IMR-90 (cell line): ENCODE measurements around the gene TENT5D.

Source experiments
- BHLHE40 ChIP-seq: fragments of 150-350 bp; IDR thresholded peaks from 2 replicates; pipeline ENCODE4 v1.6.1; 2016; ENCODE audit warnings: mild to moderate bottlenecking, low read depth, low read length
- CEBPB ChIP-seq: IDR thresholded peaks from 2 replicates; pipeline ENCODE4 v1.6.1; 2012; ENCODE audit warnings: low read depth, low read length, improper control_type of control experiment
- ELK1 ChIP-seq: fragments of 150-350 bp; IDR thresholded peaks from 2 replicates; pipeline ENCODE4 v1.6.1; 2016; ENCODE audit warnings: low read depth, mild to moderate bottlenecking, low read length, moderate library complexity, borderline replicate concordance
- MAFK ChIP-seq: IDR thresholded peaks from 2 replicates; pipeline ENCODE4 v1.6.1; 2012; ENCODE audit warnings: low read depth, low read length, improper control_type of control experiment
- MAZ ChIP-seq: IDR thresholded peaks from 2 replicates; pipeline ENCODE4 v1.6.1; 2012; ENCODE audit warnings: low read depth, mild to moderate bottlenecking, low read length, improper control_type of control experiment, moderate library complexity, borderline replicate concordance
- POLR2A ChIP-seq: IDR thresholded peaks from 2 replicates; pipeline ENCODE4 v1.6.1; 2012; ENCODE audit warnings: mild to moderate bottlenecking, low read depth, low read length
- TF ChIP-seq, protein P1 (sequence below): conservative IDR thresholded peaks from 2 replicates; pipeline ENCODE4 v1.5.1; 2012; ENCODE audit warnings: mild to moderate bottlenecking, low read depth, low read length, improper control_type of control experiment
- TF ChIP-seq, protein P2 (sequence below): fragments of 150-350 bp; IDR thresholded peaks from 2 replicates; pipeline ENCODE4 v1.6.1; 2017; ENCODE audit warnings: mild to moderate bottlenecking, antibody characterized with exemption, low read length, low read depth

GRCh38 chrX:80489166-80489565 lies 68.9 kb downstream of the TENT5D start:
- TF ChIP-seq, protein P1, sequence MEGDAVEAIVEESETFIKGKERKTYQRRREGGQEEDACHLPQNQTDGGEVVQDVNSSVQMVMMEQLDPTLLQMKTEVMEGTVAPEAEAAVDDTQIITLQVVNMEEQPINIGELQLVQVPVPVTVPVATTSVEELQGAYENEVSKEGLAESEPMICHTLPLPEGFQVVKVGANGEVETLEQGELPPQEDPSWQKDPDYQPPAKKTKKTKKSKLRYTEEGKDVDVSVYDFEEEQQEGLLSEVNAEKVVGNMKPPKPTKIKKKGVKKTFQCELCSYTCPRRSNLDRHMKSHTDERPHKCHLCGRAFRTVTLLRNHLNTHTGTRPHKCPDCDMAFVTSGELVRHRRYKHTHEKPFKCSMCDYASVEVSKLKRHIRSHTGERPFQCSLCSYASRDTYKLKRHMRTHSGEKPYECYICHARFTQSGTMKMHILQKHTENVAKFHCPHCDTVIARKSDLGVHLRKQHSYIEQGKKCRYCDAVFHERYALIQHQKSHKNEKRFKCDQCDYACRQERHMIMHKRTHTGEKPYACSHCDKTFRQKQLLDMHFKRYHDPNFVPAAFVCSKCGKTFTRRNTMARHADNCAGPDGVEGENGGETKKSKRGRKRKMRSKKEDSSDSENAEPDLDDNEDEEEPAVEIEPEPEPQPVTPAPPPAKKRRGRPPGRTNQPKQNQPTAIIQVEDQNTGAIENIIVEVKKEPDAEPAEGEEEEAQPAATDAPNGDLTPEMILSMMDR, result no peak
- TF ChIP-seq MAFK (no peak), BHLHE40 (no peak), POLR2A (no peak), ELK1 (no peak), CEBPB (no peak), MAZ (no peak)
- TF ChIP-seq, protein P2, sequence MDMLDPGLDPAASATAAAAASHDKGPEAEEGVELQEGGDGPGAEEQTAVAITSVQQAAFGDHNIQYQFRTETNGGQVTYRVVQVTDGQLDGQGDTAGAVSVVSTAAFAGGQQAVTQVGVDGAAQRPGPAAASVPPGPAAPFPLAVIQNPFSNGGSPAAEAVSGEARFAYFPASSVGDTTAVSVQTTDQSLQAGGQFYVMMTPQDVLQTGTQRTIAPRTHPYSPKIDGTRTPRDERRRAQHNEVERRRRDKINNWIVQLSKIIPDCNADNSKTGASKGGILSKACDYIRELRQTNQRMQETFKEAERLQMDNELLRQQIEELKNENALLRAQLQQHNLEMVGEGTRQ, result no peak
